Activated naive CD4-positive, alpha-beta T cell treated with anti-CD3 and anti-CD28 coated beads, Interleukin-2, amount 50 U/mL, for 24 hours (primary cell): ENCODE measurements around the gene PAX5.

ENCODE experiments used
- H3K27ac Mint-ChIP-seq: one replicate; pipeline ENCODE4 v1.8.0; 2021; ENCODE audit warnings: mild to moderate bottlenecking, mixed read lengths
- H3K27me3 Mint-ChIP-seq: one replicate; pipeline ENCODE4 v1.8.0; 2021; ENCODE audit warnings: mixed read lengths
- H3K36me3 Mint-ChIP-seq: one replicate; pipeline ENCODE4 v1.8.0; 2021; ENCODE audit warnings: mixed read lengths
- H3K4me1 Mint-ChIP-seq: one replicate; pipeline ENCODE4 v1.8.0; 2021; ENCODE audit warnings: mixed read lengths
- H3K4me3 Mint-ChIP-seq: one replicate; pipeline ENCODE4 v1.8.0; 2021; ENCODE audit warnings: mild to moderate bottlenecking, mixed read lengths
- H3K9me3 Mint-ChIP-seq: one replicate; pipeline ENCODE4 v1.8.0; 2021; ENCODE audit warnings: mixed read lengths

Gene PAX5

DNA sequence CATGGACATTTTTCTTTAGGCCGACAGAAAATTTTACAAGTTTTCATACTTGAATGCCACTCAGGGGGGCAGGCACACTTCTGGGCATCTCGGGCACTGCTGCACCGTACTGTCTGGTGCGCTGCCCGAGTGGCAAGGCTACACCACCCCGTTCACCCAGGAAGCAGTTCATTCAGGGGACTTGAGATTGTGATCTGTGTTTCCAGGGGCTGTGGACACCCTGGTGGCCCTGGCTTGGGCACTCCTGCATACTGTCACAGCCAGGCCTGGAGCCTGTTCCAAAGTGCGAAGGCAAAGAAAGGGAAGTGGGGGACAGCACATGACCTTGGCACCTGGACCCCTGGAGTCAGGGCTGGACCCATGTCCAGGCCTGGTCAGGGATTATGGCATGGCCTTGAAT lies 197.6 kb downstream of the PAX5 start:
- no peaks in the 10 kb centered on the region for H3K4me1 Mint-ChIP-seq

DNA sequence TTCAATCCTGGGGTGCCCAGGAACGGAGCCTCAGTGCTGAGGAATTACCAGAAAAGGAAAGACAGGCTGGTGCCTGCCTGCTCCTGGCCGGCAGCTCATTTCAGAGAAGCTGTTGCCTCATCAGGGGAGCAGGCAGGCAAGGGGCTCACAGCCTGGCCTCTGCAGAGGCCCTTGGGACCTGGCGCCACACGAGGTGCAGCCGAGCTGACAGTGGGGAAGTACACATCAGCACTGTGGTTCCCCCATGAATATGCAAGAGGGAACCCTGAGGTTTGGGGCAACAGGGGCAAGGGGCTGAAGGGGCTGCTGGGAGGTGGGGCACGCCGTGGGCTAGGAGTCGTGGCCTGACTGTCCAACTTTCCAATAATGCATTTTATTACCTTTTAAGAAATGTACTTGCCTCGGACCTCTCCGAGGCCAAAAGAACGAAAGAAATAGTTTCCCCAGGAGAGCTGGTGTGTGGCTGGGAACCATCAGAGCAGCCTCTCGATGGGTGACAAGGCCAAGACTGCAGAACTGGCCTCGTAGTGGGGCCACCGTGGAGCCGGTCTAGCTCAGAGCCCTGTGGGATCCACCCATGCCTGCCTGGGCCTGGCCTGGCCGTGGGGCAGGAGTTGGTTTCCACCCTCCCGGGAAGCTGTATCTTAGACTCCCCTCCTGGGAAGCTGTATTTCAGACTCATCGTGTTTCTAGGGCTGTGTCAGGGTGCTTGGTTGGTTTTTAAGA lies 198.6 kb downstream of the PAX5 start:
- Mint-ChIP-seq H3K27me3 (no peaks in the 10 kb centered on the region), H3K4me3 (no peak overlapping the region), H3K9me3 (no peaks in the 10 kb centered on the region), H3K4me1 (no peaks in the 10 kb centered on the region), H3K36me3 (no peaks in the 10 kb centered on the region), H3K27ac (no peak overlapping the region)

More for the DNA sequence above, 197.6 kb downstream of the PAX5 start:
- Mint-ChIP-seq H3K4me3 (no peak overlapping the region), H3K9me3 (no peaks in the 10 kb centered on the region), H3K36me3 (no peaks in the 10 kb centered on the region), H3K27ac (no peak overlapping the region), H3K27me3 (no peaks in the 10 kb centered on the region)

DNA sequence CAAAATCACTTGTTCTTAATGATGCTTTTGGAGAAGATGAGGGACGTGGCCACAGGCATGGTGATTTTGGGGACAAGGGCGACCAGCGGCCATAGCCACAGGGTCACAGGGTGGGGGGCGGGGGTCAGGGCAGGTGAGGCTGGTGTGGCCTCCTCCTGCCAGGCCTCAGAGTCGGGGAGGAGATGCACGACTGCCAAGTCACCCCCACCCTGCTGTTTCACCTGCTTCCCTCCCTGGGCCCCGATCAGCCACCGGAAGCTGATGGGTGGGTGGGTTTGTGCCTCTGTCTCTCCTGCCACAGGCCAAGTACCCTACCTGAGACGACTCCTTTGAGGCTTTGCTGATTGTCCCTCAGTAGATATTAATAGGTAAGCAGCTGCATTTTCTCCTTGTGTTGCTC lies 199.3 kb downstream of the PAX5 start:
- Mint-ChIP-seq H3K27ac (no peak overlapping the region), H3K4me1 (no peaks in the 10 kb centered on the region), H3K36me3 (no peaks in the 10 kb centered on the region), H3K4me3 (no peak overlapping the region), H3K9me3 (no peaks in the 10 kb centered on the region), H3K27me3 (no peaks in the 10 kb centered on the region)

DNA sequence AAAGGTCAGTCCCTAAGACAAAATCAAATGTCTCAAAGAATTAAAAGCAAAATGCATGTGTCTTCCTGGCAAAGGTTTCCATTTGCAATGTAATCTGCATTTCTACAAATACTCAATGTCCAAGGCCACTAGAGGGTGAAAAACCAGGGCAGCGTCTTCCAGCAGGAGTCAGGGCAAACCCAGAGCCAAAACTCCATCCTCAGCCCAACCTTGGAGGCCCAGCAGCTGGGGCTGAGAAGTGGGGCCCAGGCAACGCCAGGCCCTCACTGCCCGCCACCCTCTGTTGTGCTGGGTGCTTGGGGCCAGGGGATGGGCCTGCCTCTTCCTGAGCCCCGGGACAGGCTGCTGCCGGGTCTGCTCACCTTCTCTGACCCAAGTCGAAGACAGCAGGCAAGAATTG lies 200.1 kb downstream of the PAX5 start:
- Mint-ChIP-seq H3K27ac (no peak overlapping the region), H3K4me1 (no peaks in the 10 kb centered on the region), H3K9me3 (no peaks in the 10 kb centered on the region), H3K4me3 (no peak overlapping the region), H3K36me3 (no peaks in the 10 kb centered on the region), H3K27me3 (no peaks in the 10 kb centered on the region)

DNA sequence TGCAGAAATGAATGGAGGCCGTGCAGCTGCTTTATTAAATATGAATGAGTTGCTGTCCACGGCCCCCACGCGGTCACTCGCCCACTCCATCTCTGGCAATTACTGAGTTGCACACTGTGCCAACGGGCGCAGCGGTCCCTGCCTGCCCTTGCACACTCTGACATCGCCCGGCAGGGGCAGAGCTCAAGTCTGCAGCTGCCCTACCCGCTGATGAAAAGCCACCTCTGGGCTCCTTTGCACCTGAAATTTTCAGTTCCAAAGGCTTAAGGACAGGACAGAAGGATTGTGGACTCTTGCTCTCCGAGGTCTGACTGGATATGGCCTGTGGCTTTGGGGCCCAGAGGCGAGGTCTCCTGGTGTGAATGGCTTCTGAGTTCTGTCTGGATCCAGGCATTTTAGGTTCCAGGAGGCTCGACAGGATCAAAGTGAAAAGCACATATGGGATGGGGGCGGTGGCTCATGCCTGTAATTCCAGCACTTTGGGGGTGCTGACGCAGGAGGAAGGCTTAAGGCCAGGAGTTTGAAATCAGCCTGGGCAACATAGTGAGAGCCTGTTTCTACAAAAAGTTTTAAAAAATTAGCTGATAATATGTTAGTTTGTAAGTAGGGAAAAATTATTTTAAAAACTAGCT lies 201.8 kb downstream of the PAX5 start:
- Mint-ChIP-seq H3K36me3 (no peaks in the 10 kb centered on the region), H3K27me3 (no peaks in the 10 kb centered on the region), H3K9me3 (no peaks in the 10 kb centered on the region), H3K27ac (no peak overlapping the region), H3K4me3 (no peak overlapping the region), H3K4me1 (no peaks in the 10 kb centered on the region)

DNA sequence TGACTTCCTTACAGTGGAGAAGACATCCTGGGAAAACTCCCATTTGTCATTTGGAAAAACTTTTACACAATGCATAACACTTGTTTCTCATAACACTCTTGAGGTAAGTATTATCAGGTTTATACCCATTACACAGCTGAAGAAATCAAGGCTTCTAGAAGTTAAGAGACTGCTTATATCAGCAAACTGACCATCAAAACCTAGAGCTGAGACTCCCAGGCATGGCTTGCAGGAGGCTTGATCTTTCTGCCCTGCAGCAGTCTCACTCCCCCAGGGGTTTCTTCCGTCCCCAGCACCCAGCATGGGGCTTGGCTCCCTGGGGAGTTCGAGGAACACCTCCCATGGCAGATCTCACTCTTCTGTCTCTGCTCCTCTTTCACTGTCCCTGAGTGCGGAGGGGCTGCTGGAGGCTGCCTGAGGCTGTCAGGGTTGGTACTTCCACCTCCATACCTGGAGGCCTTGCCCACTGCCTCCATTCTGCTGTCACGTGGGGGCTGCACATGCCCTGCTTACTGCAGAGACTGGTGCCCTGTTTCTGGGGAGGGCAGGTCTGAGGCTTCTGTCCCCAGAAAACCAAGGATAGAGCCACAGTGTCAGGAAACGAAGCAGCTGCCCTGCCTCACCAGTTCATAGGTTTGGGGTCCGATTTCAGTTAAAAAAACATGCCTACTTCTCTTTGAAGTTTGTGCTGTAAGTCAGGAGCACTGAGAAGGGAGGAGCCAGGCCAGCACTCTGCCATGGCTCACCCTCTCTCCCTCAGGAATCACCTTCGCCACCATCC lies 202.5 kb downstream of the PAX5 start:
- H3K4me3 Mint-ChIP-seq = no peak overlapping the region
- H3K27me3 Mint-ChIP-seq = no peaks in the 10 kb centered on the region
- no peaks in the 10 kb centered on the region for H3K4me1 Mint-ChIP-seq
- H3K27ac Mint-ChIP-seq = no peak overlapping the region
- H3K9me3 Mint-ChIP-seq = no peaks in the 10 kb centered on the region
- H3K36me3 Mint-ChIP-seq = no peaks in the 10 kb centered on the region

DNA sequence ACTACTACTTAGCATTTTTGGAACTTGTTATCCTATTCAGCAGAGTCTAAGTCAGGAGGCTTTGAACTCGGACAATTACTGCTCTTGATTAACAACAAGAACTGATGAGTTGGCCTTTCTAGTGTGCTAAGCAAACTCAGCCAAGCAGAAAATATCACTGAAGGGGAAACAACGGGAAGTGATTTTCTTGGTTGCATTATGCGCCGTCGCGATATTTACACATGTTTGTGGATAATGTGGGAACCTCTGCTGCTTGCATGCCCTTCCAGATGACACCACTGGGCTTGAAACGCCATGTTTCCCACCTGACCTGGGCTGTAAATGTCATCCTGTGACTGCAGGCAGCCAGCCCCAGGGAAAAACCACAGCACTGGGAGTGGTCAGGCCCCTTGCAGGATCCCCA lies 205.5 kb downstream of the PAX5 start:
- no peaks in the 10 kb centered on the region for H3K9me3 Mint-ChIP-seq
- H3K4me3 Mint-ChIP-seq = no peak overlapping the region
- no peaks in the 10 kb centered on the region for H3K36me3 Mint-ChIP-seq
- H3K27me3 Mint-ChIP-seq = no peaks in the 10 kb centered on the region
- H3K27ac Mint-ChIP-seq = no peak overlapping the region
- H3K4me1 Mint-ChIP-seq = no peaks in the 10 kb centered on the region

DNA sequence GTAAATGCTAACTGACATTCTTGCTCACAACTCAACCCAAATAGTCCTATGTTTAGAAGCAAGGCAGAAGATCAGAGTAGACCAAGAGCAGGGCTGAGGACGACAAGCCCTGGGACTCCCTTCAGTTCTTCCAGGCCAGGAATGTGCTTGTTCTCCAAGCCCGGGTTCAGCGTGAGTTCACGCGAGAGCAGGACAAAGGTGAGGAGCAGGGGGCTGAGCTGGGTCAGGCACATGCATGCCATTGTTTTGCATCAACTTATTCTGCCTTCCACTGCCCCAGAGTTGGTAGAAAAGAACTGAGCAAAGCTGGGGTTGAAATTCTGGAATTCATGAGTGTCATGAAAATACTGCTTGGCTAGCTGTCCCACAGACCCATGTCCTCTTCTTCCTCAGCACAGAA lies 206.5 kb downstream of the PAX5 start:
- no peak overlapping the region for H3K4me3 Mint-ChIP-seq
- no peaks in the 10 kb centered on the region for H3K36me3 Mint-ChIP-seq
- no peaks in the 10 kb centered on the region for H3K9me3 Mint-ChIP-seq
- no peak overlapping the region for H3K27ac Mint-ChIP-seq
- H3K27me3 Mint-ChIP-seq = no peaks in the 10 kb centered on the region
- no peaks in the 10 kb centered on the region for H3K4me1 Mint-ChIP-seq

DNA sequence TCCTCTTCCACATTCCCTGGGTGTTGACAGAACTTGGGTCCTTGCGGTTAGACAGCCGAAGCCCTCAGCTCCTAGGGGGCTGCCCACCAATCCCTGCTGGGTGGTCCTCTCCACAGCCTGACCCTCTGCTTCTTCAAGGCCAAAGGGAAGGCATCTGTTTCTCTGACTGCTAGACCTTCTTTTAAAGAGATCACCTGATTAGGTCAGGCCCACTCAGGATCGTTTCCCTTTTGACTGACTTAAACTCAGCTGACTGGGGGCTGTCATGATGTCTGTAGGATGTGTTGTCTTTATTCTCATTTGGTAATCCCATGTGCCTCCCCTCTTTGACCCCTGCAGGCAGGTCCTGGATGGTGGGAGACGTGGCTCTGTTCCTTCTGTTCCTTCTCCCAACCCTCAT lies 207.5 kb downstream of the PAX5 start:
- no peak overlapping the region for H3K27ac Mint-ChIP-seq
- H3K36me3 Mint-ChIP-seq = no peaks in the 10 kb centered on the region
- H3K4me3 Mint-ChIP-seq = no peak overlapping the region
- no peaks in the 10 kb centered on the region for H3K9me3 Mint-ChIP-seq
- no peaks in the 10 kb centered on the region for H3K4me1 Mint-ChIP-seq
- no peaks in the 10 kb centered on the region for H3K27me3 Mint-ChIP-seq

DNA sequence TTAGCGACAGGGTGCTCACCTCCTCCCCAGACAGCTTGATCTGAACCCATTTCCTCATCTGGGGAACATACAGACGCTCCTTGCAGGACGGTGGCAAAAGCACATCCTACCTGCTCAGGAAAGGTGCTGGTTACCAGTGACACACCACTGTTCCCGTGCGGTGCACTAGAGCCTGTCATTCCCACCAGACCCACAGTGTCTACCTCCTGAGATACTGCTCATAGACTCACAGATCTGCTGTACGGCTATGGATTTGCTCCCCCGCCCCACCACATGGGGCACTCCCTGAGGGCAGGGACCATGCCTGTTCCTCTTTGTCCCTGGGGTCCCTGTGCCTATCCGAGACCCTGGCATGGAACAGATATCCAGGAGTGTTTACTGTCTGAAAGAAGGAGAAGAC lies 208.9 kb downstream of the PAX5 start:
- no peaks in the 10 kb centered on the region for H3K36me3 Mint-ChIP-seq
- H3K27ac Mint-ChIP-seq = no peak overlapping the region
- no peaks in the 10 kb centered on the region for H3K9me3 Mint-ChIP-seq
- peaks cover under 1% of the 10 kb centered on the region for H3K27me3 Mint-ChIP-seq
- no peaks in the 10 kb centered on the region for H3K4me1 Mint-ChIP-seq
- H3K4me3 Mint-ChIP-seq = no peak overlapping the region

DNA sequence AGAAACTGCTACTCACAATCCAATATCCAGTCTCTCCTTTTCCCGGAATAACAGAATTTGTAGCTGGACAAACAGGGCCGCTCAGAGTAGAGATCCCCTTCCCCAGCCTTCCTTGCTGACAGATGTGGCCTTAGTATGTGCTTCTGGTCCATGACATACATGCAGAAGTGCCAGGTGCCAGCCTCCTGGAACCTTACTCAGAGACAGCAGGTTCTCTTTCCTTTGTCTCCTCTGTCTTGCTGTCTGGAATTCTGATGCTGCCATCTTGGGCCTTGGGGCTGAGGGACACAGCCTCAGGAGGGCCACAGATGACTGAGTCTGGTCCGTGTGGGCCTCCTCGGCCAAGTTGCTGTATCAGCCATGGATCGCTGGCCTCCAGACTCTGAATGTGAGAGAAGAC lies 210.1 kb downstream of the PAX5 start:
- Mint-ChIP-seq H3K9me3 (no peaks in the 10 kb centered on the region), H3K36me3 (no peaks in the 10 kb centered on the region), H3K4me1 (no peaks in the 10 kb centered on the region), H3K4me3 (no peak overlapping the region), H3K27ac (no peak overlapping the region), H3K27me3 (peaks cover 4% of the 10 kb centered on the region)

DNA sequence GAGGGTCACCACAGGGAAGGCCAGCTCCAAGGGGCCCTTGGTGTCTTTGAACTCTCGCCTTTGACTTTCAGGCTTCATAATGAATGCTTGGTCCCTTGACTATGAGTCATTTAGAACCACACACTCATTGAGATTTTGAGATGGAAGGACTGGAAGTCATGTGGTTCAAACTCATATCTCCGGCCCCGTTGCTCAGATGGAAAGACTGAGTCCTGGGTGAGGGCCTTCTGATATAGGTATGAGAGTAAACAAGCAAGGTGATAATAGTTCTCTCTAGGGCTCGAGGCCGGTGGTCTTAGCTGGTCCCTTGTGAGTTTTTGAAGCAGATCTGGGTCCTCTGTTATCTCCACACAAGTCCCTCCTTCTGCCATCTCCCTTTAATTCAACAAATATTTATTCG lies 210.6 kb downstream of the PAX5 start:
- H3K27ac Mint-ChIP-seq = no peak overlapping the region
- no peaks in the 10 kb centered on the region for H3K9me3 Mint-ChIP-seq
- peaks cover 1% of the 10 kb centered on the region for H3K36me3 Mint-ChIP-seq
- peaks cover 7% of the 10 kb centered on the region for H3K27me3 Mint-ChIP-seq
- peaks cover 4% of the 10 kb centered on the region for H3K4me1 Mint-ChIP-seq
- no peak overlapping the region for H3K4me3 Mint-ChIP-seq

DNA sequence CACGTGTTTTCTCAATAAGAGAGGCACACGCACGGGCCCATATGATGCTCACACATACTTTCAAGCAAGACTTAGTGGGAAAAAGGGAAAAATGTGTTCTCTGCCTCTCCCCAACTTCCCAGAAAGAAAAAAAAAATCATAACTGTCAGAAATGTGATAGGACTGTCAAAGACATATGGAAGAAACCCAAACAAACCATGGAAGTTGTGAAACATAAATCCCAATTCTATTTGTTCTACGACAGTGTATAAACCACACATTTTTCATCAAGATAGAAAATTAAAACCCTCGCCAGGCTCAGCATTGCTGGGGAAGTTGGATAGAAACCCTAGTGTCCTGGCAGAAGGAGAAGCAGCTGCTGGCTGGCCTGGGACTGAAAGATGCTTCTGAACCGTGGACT lies 211.9 kb downstream of the PAX5 start:
- Mint-ChIP-seq H3K27me3 (peaks cover 13% of the 10 kb centered on the region), H3K27ac (no peak overlapping the region), H3K9me3 (no peaks in the 10 kb centered on the region), H3K36me3 (peaks cover 1% of the 10 kb centered on the region), H3K4me1 (peaks cover 4% of the 10 kb centered on the region), H3K4me3 (no peak overlapping the region)

DNA sequence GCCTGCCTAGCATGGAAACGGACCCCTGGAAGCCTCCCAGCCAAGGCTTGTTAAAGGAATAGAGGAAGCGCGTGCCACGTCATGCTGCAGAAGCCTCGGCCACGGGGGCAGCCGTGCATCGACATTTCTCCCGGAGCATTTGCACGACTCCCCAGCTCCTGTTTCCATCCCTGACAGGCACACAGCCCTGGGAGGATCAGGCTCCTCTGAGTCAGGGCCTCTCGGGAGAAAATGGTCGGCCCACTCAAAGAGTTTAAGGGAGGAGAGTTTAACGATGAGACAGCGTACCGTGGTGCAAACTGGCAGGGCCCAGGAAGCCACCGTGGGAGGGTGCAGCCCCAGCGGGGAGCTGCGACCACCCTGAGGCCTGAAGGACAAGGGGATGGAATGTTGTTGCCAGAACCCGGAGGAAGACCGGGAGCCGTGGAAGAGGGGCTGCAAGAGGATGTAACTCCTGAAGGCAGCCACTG lies 213.6 kb downstream of the PAX5 start:
- H3K9me3 Mint-ChIP-seq = no peaks in the 10 kb centered on the region

DNA sequence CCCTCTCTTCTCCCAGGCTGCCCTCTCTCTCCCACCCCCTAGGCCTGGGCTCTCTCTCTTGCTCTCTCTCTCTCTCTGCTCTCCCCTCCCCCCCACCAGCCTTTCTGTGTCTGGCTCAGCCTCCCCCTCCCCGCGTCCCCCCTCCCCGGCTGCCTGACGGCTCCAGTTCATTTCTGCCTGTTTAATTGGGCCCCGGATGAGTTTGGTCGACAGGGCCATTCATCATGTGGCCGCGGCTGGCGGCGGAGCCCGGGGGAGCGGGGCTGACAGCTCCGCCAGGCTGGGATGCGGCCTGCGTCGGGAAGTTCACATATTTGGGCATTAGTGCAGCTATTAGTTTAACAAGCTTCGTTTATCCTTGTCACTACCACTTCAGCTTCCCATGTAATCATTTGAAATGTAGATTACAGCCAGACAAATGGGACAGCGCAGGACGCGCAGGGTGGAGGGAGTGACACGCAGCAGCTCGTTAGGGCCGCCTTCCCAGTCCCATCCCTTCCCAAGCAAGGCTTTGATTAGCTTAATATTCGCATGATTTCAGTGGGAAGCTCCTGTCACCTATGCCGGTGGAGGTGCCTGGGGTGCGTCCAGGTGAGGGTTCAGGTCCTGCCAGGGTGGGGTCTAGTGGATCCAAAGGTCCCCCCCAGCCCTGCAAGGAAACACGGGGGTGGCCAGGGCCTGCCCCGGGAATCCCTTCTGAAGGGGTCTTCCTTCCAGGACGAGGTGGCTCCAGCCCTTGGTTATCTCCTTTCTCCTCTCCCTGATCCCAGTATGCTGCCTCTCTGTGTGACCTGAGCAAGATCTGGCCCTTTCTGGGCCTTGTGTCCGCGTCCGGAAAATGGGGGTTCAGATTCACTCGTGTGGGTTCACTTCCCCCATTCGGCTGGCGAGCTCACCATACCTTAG lies 214.8 kb downstream of the PAX5 start:
- peak overlapping the region; percentile 75 for H3K27ac Mint-ChIP-seq
- peaks cover 1% of the 10 kb centered on the region for H3K36me3 Mint-ChIP-seq
- H3K9me3 Mint-ChIP-seq = no peaks in the 10 kb centered on the region
- H3K4me3 Mint-ChIP-seq = no peak overlapping the region
- peaks cover 4% of the 10 kb centered on the region for H3K4me1 Mint-ChIP-seq
- peaks cover 22% of the 10 kb centered on the region for H3K27me3 Mint-ChIP-seq

More for the DNA sequence above, 213.6 kb downstream of the PAX5 start:
- Mint-ChIP-seq H3K36me3 (peaks cover 1% of the 10 kb centered on the region), H3K27ac (no peak overlapping the region), H3K4me1 (peaks cover 4% of the 10 kb centered on the region), H3K4me3 (no peak overlapping the region), H3K27me3 (peaks cover 22% of the 10 kb centered on the region)
